Measurements from ENCODE around the gene SH3BGRL3.
"Not testable (repeated sequence)": the region's sequence is repeated elsewhere in the genome, so short reads cannot be mapped to it uniquely, and the experiment has no call there.

The SH3BGRL3 gene

DNA sequence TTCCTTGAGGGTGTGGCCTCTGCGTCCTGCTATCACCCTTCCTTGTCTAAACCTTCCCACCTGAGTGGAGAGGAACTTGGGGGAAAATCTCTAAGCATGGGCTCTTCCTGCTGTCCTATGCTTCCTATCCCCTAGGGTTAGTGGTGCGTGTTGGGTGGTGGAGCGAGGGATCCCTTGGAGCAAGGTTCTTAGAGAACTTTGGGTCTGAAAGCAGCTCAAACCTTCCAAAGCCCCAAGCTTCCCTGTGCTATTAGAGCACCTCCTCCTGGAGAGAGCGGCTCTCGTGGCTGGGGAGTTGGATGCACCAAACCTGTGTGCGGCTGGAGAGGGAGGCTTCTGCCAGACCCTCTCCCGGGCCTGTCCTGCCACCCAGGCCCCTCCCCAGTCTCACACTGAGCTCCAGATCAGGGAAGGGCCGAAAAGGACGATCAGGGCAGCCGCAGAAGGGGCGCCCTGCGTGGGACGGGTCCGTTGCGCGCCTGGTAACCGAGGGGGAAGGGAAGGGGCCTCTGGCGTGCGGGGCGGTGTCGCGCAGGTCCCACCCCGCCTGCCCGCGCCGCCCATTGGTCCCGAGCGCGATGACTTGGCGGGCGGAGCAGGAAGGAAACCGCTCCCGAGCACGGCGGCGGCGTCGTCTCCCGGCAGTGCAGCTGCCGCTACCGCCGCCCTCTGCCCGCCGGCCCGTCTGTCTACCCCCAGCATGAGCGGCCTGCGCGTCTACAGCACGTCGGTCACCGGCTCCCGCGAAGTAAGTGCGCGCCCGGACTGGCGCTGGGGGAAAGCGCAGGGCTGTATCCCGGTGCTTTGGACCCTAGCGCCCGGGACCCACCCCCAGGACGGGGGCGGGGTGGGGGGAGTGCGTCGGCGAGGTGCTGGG, at the start of gene SH3BGRL3:
TSS of gene SH3BGRL3 (plus strand) at position 631 of the 877 bp plus-strand sequence. CDS start at position 701, 70 bp downstream.
- peak; percentile 85 for DNase-seq

GRCh38 chr1:26230682-26231081, 49.2 kb upstream of the SH3BGRL3 start:
- DNase-seq, result not testable (repeated sequence)

GRCh38 chr1:26233903-26234643, 45.8 kb upstream of the SH3BGRL3 start, which contains the start of gene CEP85:
CEP85 (plus strand) TSS chr1:26234200; CDS start chr1:26239784, 5,584 bp downstream.
- DNase-seq, result peak; percentile 99

- no peak for DNase-seq
Measured at GRCh38 chr1:26234644-26235370, 45.1 kb upstream of the SH3BGRL3 start.

DNA sequence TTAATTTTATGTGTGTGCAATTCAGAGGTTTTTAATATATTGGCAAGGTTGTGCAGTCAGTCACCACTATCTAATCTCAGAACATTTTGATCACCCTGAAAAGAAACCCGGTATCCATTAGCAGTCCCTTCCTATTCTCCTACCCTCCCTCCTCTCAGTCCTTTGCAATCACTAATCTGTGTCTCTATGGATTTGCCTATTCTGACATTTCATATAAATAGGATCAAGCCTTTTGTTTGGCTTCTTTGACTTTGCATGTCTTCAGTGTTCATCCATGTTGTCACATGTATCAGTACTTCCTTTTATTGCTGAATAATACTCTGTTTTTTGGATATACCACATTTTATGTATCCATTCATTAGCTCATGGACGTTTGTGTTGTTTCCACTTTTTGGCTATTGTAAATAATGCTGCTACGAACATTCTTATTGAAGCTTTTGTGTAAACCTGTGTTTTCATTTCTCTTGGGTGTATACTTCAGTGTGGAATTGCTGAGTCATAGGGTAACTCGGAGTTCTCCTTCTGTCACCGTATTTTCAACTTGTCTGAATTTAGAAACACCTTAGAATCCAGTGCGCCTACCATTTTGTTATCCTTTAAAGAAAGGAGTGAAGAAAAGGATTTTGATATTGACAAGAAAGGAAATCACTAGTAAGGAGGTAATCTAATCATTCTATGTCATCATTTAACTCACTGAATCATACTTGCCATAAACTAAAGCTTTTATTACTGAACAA, 42.5 kb upstream of the SH3BGRL3 start:
- DNase-seq, result no peak

GRCh38 chr1:26239936-26240335, 40.0 kb upstream of the SH3BGRL3 start:
- peak; percentile 75 for DNase-seq

DNA sequence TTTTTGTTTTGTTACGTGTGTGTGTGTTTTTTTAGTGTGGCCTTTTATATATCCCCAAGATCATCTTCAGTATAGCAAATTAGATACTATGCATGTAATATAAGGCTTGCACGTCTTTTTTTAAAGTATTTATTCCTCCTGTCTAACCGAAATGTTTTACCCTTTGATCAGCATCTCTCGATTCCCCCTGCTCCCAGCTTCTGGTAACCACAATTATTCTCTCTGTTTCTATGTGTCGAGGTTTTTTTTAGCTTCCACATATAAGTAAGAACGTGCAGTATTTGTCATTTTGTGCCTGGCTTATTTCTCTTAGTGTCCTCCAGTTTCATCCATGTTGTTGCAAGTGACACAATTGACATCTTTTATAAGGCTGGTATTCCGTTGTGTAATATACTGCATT, 27.2 kb upstream of the SH3BGRL3 start:
- no peak for DNase-seq

DNA sequence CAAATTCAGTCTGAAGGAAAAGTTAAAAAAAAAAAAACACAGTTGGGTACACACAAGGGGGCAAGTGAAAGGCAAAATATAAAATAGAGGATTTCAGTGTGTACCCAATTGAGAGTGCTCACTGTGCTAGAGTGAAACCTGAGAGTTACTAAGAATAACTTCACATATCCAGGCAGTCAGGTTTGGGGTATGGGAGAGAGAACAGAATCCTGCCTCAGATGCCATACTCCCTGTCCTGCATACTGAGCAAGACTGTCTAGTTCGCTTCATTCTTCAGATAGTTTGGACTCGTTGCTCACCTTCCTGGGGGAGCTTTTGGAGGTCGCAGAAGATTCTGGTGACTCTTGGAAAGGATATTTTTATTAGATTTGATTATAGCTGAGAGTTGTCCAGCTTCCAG, 25.5 kb upstream of the SH3BGRL3 start:
- no peak for DNase-seq

- DNase-seq, result no peak
Measured at GRCh38 chr1:26257222-26257621, 22.7 kb upstream of the SH3BGRL3 start.

DNA sequence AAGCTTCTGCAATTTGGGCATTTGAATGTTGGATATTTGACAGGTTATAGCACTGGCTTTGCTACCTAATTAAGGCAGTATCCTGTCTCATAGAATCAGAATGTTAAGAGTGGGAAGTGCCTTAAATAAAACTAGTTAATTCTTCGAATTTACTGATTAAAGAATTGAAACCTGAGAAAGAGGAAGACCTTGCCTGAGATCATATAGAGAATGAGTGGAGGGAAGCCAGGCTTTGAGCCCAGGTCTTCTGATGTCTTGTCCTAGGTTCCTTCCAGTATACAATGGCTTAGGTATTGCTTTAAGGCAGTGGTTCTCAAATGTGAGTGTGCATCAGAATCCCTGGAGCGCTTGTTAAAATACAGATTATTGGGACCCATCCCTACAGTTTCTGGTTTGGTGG, 20.9 kb upstream of the SH3BGRL3 start:
- DNase-seq, result no peak

DNA sequence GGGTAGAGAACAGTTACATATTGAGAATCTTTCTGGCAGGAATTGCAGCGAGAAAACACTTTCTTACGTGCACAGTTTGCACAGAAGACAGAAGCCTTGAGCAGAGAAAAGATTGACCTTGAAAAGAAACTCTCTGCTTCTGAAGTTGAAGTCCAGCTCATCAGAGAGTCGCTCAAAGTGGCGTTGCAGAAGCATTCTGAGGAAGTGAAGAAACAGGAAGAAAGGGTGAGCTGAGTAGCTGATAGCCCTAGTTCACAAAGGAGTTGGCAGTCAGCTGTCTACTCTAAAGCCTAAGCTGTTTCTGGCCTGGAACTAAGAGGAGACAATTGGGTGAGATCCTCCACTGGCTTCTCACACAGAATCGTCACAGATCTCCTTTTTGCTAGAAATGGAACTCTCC, 20.3 kb upstream of the SH3BGRL3 start:
- DNase-seq, result no peak

GRCh38 chr1:26263212-26263611, 16.7 kb upstream of the SH3BGRL3 start:
- no peak for DNase-seq

DNA sequence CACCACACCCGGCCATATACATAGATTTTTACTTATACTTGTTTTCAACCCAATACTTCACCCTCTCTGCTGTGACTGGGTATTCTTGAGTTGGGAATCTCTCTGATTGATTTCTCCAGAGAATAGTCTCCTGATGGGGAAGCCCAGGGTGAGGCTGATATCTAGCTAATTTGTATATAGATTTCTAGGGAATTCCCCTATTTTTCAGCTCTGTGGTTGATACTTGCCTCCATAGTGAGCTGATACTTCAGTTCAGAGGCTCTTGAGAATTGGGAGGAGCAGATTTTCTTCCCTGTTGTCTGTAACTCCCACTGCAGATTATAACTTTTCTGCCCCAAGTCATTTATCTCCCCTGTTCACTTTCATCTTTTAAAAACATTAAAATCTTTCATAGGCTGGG, 14.5 kb upstream of the SH3BGRL3 start:
- no peak for DNase-seq

- DNase-seq, result no peak
Measured at GRCh38 chr1:26268290-26269197, 11.3 kb upstream of the SH3BGRL3 start.

GRCh38 chr1:26269198-26269550, 10.7 kb upstream of the SH3BGRL3 start:
- no peak for DNase-seq

DNA sequence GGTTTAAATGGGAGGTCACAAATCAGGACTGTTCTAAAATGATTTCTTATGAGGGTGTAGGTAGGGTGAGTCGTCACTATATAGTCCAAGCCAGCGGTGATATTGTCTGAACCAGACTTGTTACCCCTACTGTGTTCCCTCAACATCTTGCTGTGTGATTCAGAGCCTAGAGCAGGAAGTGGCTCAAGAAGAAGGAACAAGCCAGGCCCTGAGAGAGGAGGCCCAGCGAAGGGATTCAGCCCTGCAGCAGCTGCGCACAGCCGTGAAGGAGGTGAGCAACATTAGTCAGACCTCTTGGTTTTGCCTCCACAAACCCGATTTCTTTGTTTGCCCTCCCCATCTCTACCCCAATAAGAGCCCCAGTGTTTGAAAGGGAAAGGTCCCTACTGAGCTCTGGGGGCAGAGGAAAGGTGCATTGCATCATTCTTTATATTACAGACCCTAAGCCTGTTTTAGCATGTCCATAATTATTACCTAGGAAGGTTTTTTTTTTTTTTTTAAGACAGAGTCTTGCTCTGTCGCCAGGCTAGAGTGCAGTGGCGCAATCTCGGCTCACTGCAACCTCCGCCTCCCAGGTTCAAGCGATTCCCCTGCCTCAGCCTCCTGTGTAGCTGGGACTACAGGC, 5.0 kb upstream of the SH3BGRL3 start:
- no peak for DNase-seq

GRCh38 chr1:26275580-26276431, 4.1 kb upstream of the SH3BGRL3 start:
- DNase-seq, result peak; percentile 82

GRCh38 chr1:26276432-26276838, 3.5 kb upstream of the SH3BGRL3 start:
- DNase-seq, result no peak

DNA sequence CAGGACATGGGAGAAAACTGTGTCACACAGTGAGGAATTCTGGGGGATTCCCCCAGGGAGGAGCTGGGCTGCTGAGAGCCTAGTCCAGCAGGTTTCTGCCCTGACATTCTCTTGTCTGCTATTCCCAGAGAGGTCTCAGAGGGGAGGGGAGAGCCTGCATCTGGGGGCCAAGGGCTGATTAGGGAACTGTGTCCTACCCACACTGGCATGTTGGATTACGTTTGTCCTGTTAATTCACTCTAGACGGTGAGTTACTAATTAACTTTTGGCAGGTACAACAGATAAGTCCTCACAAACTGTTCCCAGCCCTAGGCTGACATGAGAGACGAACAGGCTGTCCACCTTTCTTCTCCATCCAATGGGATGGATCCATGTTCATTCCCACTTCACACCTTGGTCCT, 2.6 kb upstream of the SH3BGRL3 start:
- no peak for DNase-seq

DNA sequence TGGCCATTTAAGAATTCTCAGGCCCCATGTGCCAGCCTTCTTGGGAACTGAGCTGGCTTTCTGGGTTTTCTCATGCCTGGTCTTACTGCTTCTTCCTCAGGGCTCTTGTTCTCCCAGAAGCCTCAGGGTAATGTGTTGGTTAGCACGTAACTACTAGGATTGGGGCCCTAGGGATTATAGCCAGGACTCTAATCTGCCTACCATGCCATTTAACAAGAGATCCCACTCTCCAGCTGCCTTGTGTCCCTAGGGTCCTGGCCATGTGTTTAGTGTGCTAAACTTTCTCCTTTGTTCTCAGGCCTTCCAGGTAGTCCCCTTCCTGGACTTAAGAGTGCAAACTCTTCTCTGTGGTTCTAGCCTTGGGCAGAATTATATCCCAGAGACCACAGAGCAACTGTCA, 2.2 kb upstream of the SH3BGRL3 start:
- no peak for DNase-seq
